ENCODE data around the gene DDX55.

- no peak for TF ChIP-seq SMC3 (conservative IDR thresholded peaks at IDR 0.05; ENCODE audit: poor library complexity)
- TF ChIP-seq, protein P1, sequence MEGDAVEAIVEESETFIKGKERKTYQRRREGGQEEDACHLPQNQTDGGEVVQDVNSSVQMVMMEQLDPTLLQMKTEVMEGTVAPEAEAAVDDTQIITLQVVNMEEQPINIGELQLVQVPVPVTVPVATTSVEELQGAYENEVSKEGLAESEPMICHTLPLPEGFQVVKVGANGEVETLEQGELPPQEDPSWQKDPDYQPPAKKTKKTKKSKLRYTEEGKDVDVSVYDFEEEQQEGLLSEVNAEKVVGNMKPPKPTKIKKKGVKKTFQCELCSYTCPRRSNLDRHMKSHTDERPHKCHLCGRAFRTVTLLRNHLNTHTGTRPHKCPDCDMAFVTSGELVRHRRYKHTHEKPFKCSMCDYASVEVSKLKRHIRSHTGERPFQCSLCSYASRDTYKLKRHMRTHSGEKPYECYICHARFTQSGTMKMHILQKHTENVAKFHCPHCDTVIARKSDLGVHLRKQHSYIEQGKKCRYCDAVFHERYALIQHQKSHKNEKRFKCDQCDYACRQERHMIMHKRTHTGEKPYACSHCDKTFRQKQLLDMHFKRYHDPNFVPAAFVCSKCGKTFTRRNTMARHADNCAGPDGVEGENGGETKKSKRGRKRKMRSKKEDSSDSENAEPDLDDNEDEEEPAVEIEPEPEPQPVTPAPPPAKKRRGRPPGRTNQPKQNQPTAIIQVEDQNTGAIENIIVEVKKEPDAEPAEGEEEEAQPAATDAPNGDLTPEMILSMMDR (IDR thresholded peaks at IDR 0.05; ENCODE audit: poor library complexity, severe bottlenecking): no peak
- TF ChIP-seq RAD21 (conservative IDR thresholded peaks at IDR 0.05): no peak
- TF ChIP-seq POLR2AphosphoS5 (IDR thresholded peaks at IDR 0.05): no peak
Observed at GRCh38 chr12:123597100-123597499, 4.8 kb upstream of the DDX55 start.
